AML-193 (cell line): Measurements from ENCODE around the gene C22orf23.

ENCODE experiments used
- DNase-seq, 2 experiments: peaks; one replicate each; lab custom pipeline; 2025; lab: John Stamatoyannopoulos, UW

The C22orf23 gene

DNA sequence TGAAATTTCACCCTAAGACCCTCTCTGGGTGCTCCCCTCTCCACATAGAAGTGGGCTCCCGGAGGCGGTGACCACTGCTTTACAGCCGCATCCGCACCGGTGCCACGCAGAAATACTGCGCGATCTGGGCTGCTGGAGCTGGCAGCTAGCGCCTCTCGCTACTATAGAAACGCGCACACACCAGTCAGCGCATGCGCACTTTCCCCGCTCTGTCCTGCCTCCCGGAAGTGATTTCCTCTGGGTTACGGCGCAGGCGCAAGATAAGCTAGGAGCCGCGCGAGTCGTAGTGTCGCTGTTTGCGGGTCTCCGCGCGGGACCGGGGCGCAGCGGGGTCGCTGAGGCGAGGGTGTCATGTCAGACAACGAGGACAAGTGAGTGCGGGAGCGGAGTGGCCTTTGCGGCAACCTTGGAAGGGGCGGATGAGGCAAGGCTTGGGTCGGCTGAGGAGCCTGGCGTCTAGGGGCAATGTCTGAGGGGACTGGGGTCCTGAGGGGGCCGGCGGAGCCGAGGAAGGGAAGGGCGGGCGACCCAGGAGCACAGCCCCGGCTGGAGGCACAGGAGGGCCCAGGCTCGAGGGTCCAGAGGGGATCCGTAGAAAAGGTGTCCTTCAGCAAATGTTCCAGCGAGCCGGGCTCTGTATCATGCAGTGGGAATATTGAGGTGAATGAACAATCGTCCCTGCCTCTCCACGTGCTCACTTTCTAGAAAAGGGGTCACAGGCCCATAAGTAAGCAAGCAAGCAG, at the start of gene C22orf23, which contains the start of gene POLR2F:
Gene C22orf23 (minus strand): TSS at position 165 of the 743 bp plus-strand sequence. CDS start 452 bp downstream, outside the sequence.
Gene POLR2F (plus strand): TSS at position 263 of the 743 bp plus-strand sequence. CDS start 89 bp downstream, at position 352.
- DNase-seq = peak; percentile 86 to 91

DNA sequence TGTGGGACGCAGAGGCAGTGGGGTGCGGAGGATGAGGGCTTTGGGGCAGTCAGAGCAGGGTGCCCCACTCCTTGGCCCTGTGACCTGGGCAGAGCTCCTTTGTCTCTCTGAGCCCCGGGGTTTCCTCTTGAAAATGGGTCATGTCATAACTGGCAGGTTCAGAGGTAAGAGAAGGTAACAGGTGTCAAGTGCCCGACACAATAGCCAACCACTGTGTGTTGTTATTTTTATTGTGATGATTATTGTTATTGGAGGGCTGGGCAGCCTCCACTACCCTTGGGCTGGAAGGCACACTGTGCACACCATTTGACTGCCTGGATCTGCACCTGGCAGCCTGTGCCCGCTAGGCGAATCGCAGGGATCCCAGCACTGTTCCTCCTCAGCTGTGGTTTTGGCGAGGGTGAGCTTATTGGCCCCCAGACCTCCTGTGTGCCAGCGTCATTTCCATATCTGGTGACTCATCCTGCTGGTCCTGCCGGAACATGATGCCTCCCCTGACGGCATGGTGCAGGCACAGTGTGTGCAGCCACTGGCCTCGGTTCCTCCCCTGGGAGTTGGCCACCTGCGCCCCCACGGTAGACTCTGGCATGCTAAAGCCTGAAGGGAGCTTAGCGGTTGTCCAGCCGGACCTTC, 46.4 kb upstream of the C22orf23 start:
- DNase-seq = no peak

DNA sequence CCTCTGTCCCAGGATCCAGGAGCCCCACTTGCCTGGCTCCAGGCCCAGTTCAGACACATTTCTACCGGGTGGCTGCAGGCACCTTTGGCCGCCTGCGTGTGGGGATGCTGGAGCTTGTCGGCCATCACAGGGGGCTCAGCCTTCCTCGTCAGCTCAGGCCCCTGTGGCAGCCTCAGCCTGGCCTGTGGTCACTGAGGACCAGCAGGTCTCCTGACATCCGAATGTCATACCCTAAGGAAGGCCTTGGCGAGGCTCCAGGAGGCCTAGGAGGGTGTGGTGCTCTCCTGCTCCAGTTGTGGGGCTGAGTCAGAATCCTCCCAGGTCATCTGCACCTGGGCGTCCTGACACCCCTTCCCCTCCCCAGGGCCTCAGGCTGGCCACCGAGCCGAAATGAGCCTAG, 45.8 kb upstream of the C22orf23 start:
- DNase-seq = no peak

GRCh38 chr22:37998543-37998942, 45.1 kb upstream of the C22orf23 start:
- DNase-seq = no peak

GRCh38 chr22:37996515-37997246, 43.3 kb upstream of the C22orf23 start:
- no peak for DNase-seq

GRCh38 chr22:37996079-37996478, 42.7 kb upstream of the C22orf23 start:
- no peak for DNase-seq

GRCh38 chr22:37995460-37995859, 42.1 kb upstream of the C22orf23 start:
- DNase-seq = no peak

GRCh38 chr22:37994982-37995381, 41.6 kb upstream of the C22orf23 start:
- no peak for DNase-seq

DNA sequence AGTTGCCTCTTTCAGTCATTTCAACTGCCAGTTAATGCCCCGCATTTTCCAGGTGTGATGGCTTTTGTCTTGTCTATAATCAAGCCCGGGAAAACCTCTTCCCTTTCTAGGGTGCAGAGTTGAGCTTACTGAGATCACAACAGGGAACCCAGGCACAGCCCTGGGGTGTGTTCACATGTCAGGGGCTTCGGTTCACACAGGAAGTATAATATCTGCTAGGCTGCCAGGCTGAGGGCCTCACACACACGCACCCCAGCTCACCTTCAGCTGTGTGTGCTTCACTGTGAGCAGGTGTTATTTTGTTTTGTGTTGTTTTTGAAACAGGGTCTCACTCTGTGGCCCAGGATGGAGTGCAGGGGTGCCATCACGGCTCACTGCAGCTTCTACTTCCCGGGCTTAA, 40.6 kb upstream of the C22orf23 start:
- no peak for DNase-seq

GRCh38 chr22:37991731-37992442, 38.5 kb upstream of the C22orf23 start:
- DNase-seq = no peak

- DNase-seq = no peak
Measured at GRCh38 chr22:37990862-37991261, 37.5 kb upstream of the C22orf23 start.

DNA sequence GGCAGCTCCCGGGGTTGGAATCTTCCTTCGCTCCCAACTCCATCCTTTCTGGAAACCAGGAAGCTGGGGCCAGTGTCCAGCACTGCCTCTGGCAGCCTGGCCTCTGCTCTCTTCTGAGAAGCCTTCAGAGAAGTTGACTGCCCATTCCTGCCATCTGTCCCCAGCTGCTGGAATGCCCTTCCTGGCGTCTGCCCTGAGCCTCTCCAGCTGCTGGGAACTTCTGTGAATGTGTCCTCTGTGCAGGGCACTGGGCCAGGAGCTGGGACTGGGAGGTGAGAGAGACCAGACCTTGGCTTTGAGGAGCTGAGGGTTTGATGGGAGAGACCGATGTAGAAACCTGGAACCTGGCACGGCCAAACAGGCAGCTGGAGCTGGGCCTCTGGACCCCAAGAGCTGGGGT, 36.9 kb upstream of the C22orf23 start:
- no peak for DNase-seq

DNA sequence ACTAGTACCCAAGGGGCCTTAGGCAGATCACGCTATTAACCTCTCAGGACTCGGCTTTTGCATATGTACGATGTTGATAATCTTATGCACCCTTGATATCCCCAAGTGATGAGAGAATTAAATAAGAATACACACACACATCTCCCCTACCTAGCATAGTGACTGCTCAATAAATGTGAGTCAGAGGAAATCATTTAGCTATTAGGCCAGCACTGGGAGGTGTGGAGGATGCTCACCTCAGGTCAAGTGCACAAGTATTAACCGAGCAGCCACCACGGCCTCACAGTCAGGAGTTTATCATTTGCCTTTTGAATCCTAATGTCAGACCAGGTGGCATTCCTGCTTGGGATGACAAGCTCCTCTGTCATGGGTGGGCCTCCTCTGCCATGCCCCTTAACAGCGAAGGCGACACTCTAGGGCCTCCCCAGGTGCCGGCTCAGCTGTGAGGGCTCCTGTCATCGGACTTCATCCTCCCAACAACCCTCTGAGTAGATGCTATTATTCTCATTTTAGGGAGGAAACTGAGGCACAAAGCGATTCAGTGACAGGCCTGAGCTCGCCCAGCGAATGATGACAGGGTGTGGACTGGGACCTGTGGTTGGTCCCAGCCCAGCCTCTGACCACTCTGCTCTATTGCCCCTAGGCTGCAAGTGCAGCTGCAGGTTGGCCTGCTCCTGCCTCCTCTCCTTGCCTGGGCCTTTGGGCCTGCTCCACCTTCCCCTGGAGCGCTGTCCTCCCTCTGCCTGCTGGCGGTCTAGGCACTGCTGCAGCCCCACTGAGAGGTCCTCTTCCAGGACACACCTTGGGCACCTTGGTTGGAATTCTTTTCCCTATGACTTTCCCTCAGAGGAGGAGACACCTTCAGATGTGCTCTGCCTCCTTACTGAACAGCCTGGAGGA, 36.0 kb upstream of the C22orf23 start:
- DNase-seq = no peak

- no peak for DNase-seq
Measured at GRCh38 chr22:37986371-37986770, 33.0 kb upstream of the C22orf23 start.

GRCh38 chr22:37985751-37986281, 32.4 kb upstream of the C22orf23 start:
- no peak for DNase-seq

GRCh38 chr22:37985050-37985585, 31.7 kb upstream of the C22orf23 start:
- DNase-seq = no peak

DNA sequence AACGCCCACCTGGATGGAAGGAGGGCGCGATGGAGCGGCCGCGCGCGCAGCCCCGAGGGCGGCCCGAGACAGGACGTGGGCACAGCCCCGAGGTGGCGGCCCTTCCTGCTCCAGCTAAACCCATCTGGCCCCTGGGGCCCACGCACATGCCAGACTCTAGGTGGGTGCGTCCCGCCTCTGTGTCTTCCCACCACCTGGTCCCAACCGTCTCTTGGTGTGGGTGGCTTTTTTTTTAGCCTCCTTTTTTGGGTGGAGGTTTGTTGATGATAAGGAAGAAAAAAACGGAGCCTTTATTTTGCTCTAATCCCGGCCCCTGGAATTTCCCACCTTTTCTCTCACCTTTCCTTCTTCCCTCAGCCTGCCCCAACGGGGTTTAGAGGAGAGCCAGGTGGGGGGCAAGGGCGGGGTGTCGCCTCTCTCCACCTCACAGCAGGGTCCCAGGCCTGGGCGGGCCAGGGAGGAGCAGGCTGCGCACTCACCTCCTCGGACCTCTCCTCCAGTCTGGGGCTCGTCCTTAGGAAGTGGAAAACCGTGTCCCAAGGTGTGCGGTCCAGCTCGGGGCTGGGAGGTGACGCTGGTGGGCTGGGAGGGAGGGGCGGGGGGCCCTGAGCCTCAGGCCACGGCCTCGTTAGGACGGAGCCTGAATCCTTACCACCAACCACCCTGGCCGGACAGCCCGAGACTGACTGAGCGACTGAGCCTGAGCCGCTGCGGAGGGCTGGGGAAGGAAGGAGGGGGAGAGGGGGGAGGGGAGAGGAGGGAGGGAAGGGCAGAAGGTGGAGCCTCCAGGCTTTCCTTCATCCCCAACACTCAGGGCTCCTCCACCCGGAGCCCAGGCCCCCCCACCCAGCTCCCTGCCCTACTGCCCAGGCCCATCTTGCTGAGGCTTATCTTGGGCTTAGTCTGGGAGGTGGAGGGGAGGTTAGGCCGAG, 30.7 kb upstream of the C22orf23 start, which contains the start of gene SOX10:
Gene SOX10 (minus strand): TSS at position 696 of the 932 bp plus-strand sequence. CDS start 771 bp downstream, outside the sequence.
- DNase-seq = no peak

DNA sequence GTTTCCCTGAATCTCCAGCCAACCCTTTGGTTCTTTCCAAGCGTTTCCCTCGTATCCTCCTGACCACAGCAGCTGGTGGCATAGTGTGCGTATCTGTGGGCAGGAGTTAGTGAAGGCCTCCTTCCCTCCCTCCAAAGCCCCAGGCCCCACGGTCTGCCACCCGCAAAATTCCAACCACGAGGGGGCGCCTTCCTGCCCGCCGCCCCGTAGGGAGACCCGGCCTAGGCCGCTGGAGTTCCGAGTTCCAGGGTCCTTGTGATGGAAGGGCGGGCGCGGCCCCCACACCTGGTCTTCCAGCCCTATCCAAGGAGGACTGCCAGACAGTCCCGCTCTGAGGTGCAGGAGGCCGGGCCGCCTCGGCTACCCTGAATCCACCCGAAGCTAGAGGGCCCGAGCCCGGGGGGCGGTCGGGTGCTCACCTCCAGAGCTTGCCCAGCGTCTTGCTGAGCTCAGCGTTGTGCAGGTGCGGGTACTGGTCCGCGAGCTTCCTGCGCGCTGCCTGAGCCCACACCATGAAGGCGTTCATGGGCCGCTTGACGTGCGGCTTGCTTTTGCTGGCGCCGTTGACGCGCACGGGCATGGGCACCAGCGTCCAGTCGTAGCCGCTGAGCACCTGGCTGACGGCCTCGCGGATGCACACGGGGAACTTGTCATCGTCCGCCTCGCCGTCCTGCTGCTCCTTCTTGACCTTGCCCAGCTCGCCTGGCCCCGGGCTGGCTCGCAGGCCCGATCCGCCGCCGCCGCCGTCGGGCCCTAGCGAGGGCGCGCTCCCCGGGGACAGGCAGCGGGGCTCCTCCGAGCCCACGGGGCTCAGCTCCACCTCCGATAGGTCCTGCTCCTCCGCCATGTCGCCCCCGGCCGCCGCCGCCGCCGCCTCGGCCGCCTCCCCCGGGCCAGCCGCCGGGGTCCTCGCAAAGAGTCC, 29.8 kb upstream of the C22orf23 start:
- no peak for DNase-seq
